HEK293 (cell line): ENCODE data around the gene CAMKK1.

Experiments
- CTCF ChIA-PET: fragments of 350-600 bp; formaldehyde crosslinking; extraction: SDS; loops from one replicate; lab custom pipeline; 2021; ENCODE audit warnings: antibody characterized with exemption; lab: Yijun Ruan, JAX
- POLR2A ChIA-PET: fragments of 300-600 bp; formaldehyde crosslinking; extraction: SDS; loops from one replicate; lab custom pipeline; 2020; ENCODE audit warnings: antibody characterized with exemption, inconsistent platforms; lab: Yijun Ruan, JAX
- H3K27ac ChIP-seq: fragments of 200-500 bp; sonication (Bioruptor generic); 2 replicates; pipeline ENCODE4 v1.5.1; 2014; ENCODE audit warnings: low read depth, low read length, control low read depth, inconsistent platforms; ENCODE audit errors: extremely low read depth
- H3K36me3 ChIP-seq, 2 experiments: fragments of 200-500 bp in 1 of 2; sonication (Bioruptor generic) in 1 of 2; 1 replicate in 1 of 2; 2 replicates in 1 of 2; pipeline ENCODE4 v1.5.1; 2014 to 2017; ENCODE audit warnings: inconsistent platforms in 2 of 2, low read length in 2 of 2; ENCODE audit not compliant: control insufficient read depth in 2 of 2, insufficient read depth in 1 of 2
- H3K4me1 ChIP-seq: fragments of 200-500 bp; sonication (Bioruptor generic); 2 replicates; pipeline ENCODE4 v1.5.1; 2014; ENCODE audit warnings: mild to moderate bottlenecking, low read length, inconsistent platforms; ENCODE audit not compliant: control insufficient read depth, insufficient read depth
- H3K4me3 ChIP-seq: 2 replicates; pipeline ENCODE4 v1.5.1; 2011; ENCODE audit warnings: low read depth, mild to moderate bottlenecking, control low read depth, low read length, moderate library complexity
- H3K9me3 ChIP-seq: fragments of 200-500 bp; sonication (Bioruptor generic); 2 replicates; pipeline ENCODE4 v1.5.1; 2014; ENCODE audit warnings: low read depth, low read length, inconsistent platforms; ENCODE audit not compliant: control insufficient read depth, insufficient read depth
- SALL2 ChIP-seq: fragments of 450-650 bp; formaldehyde crosslinking; IDR thresholded peaks from 2 replicates; pipeline ENCODE4 v1.5.0; 2017; ENCODE audit warnings: missing biosample characterization, mild to moderate bottlenecking, missing genetic modification characterization, borderline replicate concordance
- SCRT1 ChIP-seq: fragments of 450-650 bp; formaldehyde crosslinking; IDR thresholded peaks from 2 replicates; pipeline ENCODE4 v1.5.1; 2016; ENCODE audit warnings: missing biosample characterization, missing genetic modification characterization, borderline replicate concordance
- SP2 ChIP-seq: fragments of 450-650 bp; formaldehyde crosslinking; IDR thresholded peaks from 2 replicates; pipeline ENCODE4 v1.5.1; 2016; ENCODE audit warnings: missing biosample characterization, missing genetic modification characterization
- ZBTB1 ChIP-seq: fragments of 450-650 bp; formaldehyde crosslinking; IDR thresholded peaks from 2 replicates; pipeline ENCODE4 v1.5.1; 2016; ENCODE audit warnings: missing biosample characterization, missing genetic modification characterization
- ZEB2 ChIP-seq: fragments of 450-650 bp; formaldehyde crosslinking; IDR thresholded peaks from 2 replicates; pipeline ENCODE4 v1.5.1; 2016; ENCODE audit warnings: missing biosample characterization, missing genetic modification characterization
- ZNF114 ChIP-seq: fragments of 450-650 bp; formaldehyde crosslinking; IDR thresholded peaks from 2 replicates; pipeline ENCODE4 v1.5.0; 2017; ENCODE audit warnings: missing biosample characterization, missing genetic modification characterization
- ZNF133 ChIP-seq: fragments of 450-650 bp; formaldehyde crosslinking; IDR thresholded peaks from 2 replicates; pipeline ENCODE4 v1.5.1; 2016; ENCODE audit warnings: missing biosample characterization, missing genetic modification characterization
- ZNF155 ChIP-seq: fragments of 450-650 bp; formaldehyde crosslinking; IDR thresholded peaks from 2 replicates; pipeline ENCODE4 v1.5.1; 2016; ENCODE audit warnings: missing biosample characterization, missing genetic modification characterization
- ZNF16 ChIP-seq: fragments of 450-650 bp; formaldehyde crosslinking; IDR thresholded peaks from 2 replicates; pipeline ENCODE4 v1.5.1; 2016; ENCODE audit warnings: low read depth, missing biosample characterization, missing genetic modification characterization
- ZNF175 ChIP-seq: fragments of 450-650 bp; formaldehyde crosslinking; IDR thresholded peaks from 2 replicates; pipeline ENCODE4 v1.5.1; 2016; ENCODE audit warnings: missing biosample characterization, missing genetic modification characterization
- ZNF184 ChIP-seq: fragments of 450-650 bp; IDR thresholded peaks from 2 replicates; pipeline ENCODE4 v1.5.1; 2018; ENCODE audit warnings: missing biosample characterization, mild to moderate bottlenecking, missing genetic modification characterization
- ZNF223 ChIP-seq: fragments of 450-650 bp; formaldehyde crosslinking; IDR thresholded peaks from 2 replicates; pipeline ENCODE4 v1.5.1; 2016; ENCODE audit warnings: missing biosample characterization, missing genetic modification characterization
- ZNF394 ChIP-seq: fragments of 450-650 bp; formaldehyde crosslinking; IDR thresholded peaks from 2 replicates; pipeline ENCODE4 v1.5.1; 2016; ENCODE audit warnings: missing biosample characterization, missing genetic modification characterization, mild to moderate bottlenecking, moderate library complexity, borderline replicate concordance
- ZNF510 ChIP-seq: fragments of 450-650 bp; formaldehyde crosslinking; IDR thresholded peaks from 2 replicates; pipeline ENCODE4 v1.5.1; 2018; ENCODE audit warnings: mild to moderate bottlenecking, missing genetic modification characterization, missing biosample characterization; ENCODE audit not compliant: insufficient replicate concordance
- ZNF529 ChIP-seq: fragments of 450-650 bp; formaldehyde crosslinking; IDR thresholded peaks from 2 replicates; pipeline ENCODE4 v1.5.1; 2017; ENCODE audit warnings: missing genetic modification characterization, missing biosample characterization; ENCODE audit not compliant: insufficient replicate concordance
- ZNF548 ChIP-seq: fragments of 450-650 bp; formaldehyde crosslinking; IDR thresholded peaks from 2 replicates; pipeline ENCODE4 v1.5.1; 2016; ENCODE audit warnings: missing biosample characterization, missing genetic modification characterization
- ZNF624 ChIP-seq: fragments of 450-650 bp; formaldehyde crosslinking; IDR thresholded peaks from 2 replicates; pipeline ENCODE4 v1.5.1; 2017; ENCODE audit warnings: missing biosample characterization, missing genetic modification characterization
- TF ChIP-seq, protein P1 (sequence below): fragments of 450-650 bp; formaldehyde crosslinking; IDR thresholded peaks from 2 replicates; pipeline ENCODE4 v1.5.1; 2016; ENCODE audit warnings: missing biosample characterization, missing genetic modification characterization
- TF ChIP-seq, protein P2 (sequence below): fragments of 450-650 bp; formaldehyde crosslinking; IDR thresholded peaks from 2 replicates; pipeline ENCODE4 v1.5.1; 2016; ENCODE audit warnings: missing biosample characterization, missing genetic modification characterization
- TF ChIP-seq, protein P3 (sequence below): fragments of 450-650 bp; formaldehyde crosslinking; IDR thresholded peaks from 2 replicates; pipeline ENCODE4 v1.5.1; 2016; ENCODE audit warnings: missing biosample characterization, missing genetic modification characterization
- TF ChIP-seq, protein P4 (sequence below): IDR thresholded peaks from 2 replicates; pipeline ENCODE4 v1.6.1; 2011; ENCODE audit warnings: mild to moderate bottlenecking, low read depth, low read length, borderline replicate concordance
- TF ChIP-seq, protein P5 (sequence below): fragments of 450-650 bp; IDR thresholded peaks from 2 replicates; pipeline ENCODE4 v1.5.1; 2018; ENCODE audit warnings: missing biosample characterization, missing genetic modification characterization

CAMKK1 gene

DNA sequence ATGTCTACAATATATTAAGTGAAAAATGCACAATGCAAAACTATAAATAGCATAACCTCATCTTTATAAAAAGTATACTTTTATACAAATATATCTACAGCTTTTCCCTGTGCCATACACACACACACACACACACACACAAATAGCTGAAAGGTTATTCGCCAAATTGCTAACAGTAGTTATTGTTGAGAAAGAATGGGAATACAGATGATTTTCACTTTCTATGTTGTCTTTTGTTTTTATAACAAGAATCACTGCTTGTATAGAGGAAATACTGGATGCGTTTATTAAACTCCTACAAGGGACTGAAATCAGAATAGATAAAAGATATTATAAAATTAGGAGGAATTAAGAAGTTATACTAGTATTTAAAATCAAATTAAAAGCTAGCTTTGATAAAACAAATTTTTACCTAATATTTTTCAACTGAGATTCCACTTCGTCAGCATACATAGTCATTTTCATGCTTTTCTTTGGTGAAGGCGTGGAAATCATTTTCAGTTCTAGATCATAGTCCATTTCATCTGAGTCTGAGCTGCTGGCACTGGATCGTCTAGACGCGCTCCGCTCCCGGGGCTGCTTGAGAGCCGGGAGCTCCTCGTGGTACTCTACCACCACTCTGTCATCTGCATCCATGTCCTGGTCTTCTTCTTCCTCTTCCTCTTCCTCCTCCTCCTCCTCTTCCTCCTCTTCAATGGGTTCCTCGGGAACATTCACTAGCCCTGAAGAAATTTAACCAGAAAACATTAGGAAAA is 74.8 kb downstream of the CAMKK1 start:
- POLR2A ChIA-PET: no interaction called here
- CTCF ChIA-PET: interaction anchor here (0.6 to 3.5 kb wide), 7 partner anchors 9 to 89 kb away, joined by 3 to 37 read pairs (median 3); no protein-coding TSS in a partner anchor

DNA sequence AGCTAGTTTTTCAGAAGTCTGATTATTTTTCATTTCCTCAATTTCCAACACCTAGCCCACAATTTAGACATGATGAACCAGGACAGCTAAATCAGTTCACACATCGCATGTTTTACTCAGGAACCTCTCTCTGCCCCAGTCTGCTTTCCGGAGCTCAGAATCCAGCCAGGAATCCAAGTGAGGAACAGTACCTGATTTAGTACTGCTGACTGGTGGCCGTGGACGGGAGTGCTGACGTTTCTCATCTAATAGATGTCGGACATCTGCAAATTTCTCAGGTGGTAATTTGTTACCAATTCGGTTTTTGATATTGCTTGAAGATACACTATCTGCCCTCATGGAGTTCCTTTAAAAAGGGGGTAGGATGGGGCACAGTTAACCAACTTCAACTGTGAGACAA is 76.9 kb downstream of the CAMKK1 start:
- ChIA-PET CTCF (interaction anchor here (0.6 to 3.5 kb wide), 3 partner anchors 12 to 78 kb away, joined by 4 to 37 read pairs (median 23); no protein-coding TSS in a partner anchor), POLR2A (no interaction called here)
- H3K27ac ChIP-seq: no peak overlapping the region
- no peak for TF ChIP-seq ZNF624 (tag by site-specific recombination)
- no peak for TF ChIP-seq ZBTB1
- TF ChIP-seq, protein P1, sequence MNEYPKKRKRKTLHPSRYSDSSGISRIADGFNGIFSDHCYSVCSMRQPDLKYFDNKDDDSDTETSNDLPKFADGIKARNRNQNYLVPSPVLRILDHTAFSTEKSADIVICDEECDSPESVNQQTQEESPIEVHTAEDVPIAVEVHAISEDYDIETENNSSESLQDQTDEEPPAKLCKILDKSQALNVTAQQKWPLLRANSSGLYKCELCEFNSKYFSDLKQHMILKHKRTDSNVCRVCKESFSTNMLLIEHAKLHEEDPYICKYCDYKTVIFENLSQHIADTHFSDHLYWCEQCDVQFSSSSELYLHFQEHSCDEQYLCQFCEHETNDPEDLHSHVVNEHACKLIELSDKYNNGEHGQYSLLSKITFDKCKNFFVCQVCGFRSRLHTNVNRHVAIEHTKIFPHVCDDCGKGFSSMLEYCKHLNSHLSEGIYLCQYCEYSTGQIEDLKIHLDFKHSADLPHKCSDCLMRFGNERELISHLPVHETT: no peak
- TF ChIP-seq, protein P2, sequence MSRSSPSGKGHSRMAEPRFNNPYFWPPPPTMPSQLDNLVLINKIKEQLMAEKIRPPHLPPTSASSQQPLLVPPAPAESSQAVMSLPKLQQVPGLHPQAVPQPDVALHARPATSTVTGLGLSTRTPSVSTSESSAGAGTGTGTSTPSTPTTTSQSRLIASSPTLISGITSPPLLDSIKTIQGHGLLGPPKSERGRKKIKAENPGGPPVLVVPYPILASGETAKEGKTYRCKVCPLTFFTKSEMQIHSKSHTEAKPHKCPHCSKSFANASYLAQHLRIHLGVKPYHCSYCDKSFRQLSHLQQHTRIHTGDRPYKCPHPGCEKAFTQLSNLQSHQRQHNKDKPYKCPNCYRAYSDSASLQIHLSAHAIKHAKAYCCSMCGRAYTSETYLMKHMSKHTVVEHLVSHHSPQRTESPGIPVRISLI (tag by site-specific recombination): no peak
- TF ChIP-seq ZNF114 (tag by site-specific recombination): no peak
- no peak for TF ChIP-seq ZNF223 (tag by site-specific recombination)
- TF ChIP-seq ZEB2: no peak
- no peak for TF ChIP-seq ZNF529 (tag by site-specific recombination)
- TF ChIP-seq ZNF510: no peak
- no peak for TF ChIP-seq SP2 (tag by site-specific recombination)
- TF ChIP-seq, protein P3, sequence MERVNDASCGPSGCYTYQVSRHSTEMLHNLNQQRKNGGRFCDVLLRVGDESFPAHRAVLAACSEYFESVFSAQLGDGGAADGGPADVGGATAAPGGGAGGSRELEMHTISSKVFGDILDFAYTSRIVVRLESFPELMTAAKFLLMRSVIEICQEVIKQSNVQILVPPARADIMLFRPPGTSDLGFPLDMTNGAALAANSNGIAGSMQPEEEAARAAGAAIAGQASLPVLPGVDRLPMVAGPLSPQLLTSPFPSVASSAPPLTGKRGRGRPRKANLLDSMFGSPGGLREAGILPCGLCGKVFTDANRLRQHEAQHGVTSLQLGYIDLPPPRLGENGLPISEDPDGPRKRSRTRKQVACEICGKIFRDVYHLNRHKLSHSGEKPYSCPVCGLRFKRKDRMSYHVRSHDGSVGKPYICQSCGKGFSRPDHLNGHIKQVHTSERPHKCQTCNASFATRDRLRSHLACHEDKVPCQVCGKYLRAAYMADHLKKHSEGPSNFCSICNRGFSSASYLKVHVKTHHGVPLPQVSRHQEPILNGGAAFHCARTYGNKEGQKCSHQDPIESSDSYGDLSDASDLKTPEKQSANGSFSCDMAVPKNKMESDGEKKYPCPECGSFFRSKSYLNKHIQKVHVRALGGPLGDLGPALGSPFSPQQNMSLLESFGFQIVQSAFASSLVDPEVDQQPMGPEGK (tag by site-specific recombination): no peak
- TF ChIP-seq ZNF175: no peak
- TF ChIP-seq ZNF155: no peak
- TF ChIP-seq SALL2 (tag by site-specific recombination): no peak
- no peak for TF ChIP-seq ZNF394 (tag by site-specific recombination)
- H3K36me3 ChIP-seq: peaks cover 75 to 97% of the 10 kb centered on the region in 2 experiments
- H3K4me1 ChIP-seq: no peaks in the 10 kb centered on the region
- no peak overlapping the region for H3K4me3 ChIP-seq
- H3K9me3 ChIP-seq: no peaks in the 10 kb centered on the region

More for the DNA sequence above, 74.8 kb downstream of the CAMKK1 start:
- no peaks in the 10 kb centered on the region for H3K4me1 ChIP-seq
- H3K27ac ChIP-seq: no peak overlapping the region
- H3K36me3 ChIP-seq: peaks cover 83 to 97% of the 10 kb centered on the region in 2 experiments
- no peaks in the 10 kb centered on the region for H3K9me3 ChIP-seq
- no peak for TF ChIP-seq ZNF133
- no peak for TF ChIP-seq ZNF510
- TF ChIP-seq ZNF184 (tag by site-specific recombination): no peak
- no peak for TF ChIP-seq ZNF16
- TF ChIP-seq, protein P4, sequence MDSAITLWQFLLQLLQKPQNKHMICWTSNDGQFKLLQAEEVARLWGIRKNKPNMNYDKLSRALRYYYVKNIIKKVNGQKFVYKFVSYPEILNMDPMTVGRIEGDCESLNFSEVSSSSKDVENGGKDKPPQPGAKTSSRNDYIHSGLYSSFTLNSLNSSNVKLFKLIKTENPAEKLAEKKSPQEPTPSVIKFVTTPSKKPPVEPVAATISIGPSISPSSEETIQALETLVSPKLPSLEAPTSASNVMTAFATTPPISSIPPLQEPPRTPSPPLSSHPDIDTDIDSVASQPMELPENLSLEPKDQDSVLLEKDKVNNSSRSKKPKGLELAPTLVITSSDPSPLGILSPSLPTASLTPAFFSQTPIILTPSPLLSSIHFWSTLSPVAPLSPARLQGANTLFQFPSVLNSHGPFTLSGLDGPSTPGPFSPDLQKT: no peak
- TF ChIP-seq, protein P5, sequence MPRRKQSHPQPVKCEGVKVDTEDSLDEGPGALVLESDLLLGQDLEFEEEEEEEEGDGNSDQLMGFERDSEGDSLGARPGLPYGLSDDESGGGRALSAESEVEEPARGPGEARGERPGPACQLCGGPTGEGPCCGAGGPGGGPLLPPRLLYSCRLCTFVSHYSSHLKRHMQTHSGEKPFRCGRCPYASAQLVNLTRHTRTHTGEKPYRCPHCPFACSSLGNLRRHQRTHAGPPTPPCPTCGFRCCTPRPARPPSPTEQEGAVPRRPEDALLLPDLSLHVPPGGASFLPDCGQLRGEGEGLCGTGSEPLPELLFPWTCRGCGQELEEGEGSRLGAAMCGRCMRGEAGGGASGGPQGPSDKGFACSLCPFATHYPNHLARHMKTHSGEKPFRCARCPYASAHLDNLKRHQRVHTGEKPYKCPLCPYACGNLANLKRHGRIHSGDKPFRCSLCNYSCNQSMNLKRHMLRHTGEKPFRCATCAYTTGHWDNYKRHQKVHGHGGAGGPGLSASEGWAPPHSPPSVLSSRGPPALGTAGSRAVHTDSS (tag by site-specific recombination): peak; percentile 90
- TF ChIP-seq SCRT1 (tag by site-specific recombination): no peak
- TF ChIP-seq ZNF548 (tag by site-specific recombination): no peak
- H3K4me3 ChIP-seq: no peak overlapping the region
